HG03520 (cell line): ENCODE results near the gene SPATA31A5.
"Not testable (repeated sequence)": the region's sequence is repeated elsewhere in the genome, so short reads cannot be mapped to it uniquely, and the experiment has no call there.

Experiments used
- ATAC-seq: cut with Tn5 transposase; IDR thresholded peaks from one replicate; pipeline ENCODE4 v1.9.1; 2021; ENCODE audit warnings: mild to moderate bottlenecking, moderate library complexity; ENCODE audit not compliant: unreplicated experiment

Gene SPATA31A5

DNA sequence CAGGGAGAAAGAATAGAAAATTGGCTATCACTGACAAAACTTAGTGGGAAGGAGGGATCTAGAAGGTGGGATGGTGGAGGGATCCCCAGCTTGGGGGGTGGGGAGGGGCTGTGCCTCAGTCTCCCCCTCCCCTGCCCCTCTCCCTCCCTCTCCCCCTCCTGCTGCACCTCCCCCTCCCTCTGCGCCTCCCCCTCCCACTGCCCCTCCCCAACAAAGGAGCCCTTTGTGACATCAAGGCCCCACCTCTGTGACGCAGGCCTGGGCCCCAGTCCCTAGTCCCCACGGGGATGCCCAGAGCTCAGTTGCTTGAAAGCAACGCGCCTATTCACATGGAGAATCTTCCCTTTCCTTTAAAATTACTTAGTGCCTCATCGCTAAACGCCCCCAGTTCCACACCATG lies at the start of gene SPATA31A5:
TSS of gene SPATA31A5 (plus strand) at position 301 of the 400 bp plus-strand sequence. CDS start at position 330, 29 bp downstream.
- not testable (repeated sequence) for ATAC-seq

DNA sequence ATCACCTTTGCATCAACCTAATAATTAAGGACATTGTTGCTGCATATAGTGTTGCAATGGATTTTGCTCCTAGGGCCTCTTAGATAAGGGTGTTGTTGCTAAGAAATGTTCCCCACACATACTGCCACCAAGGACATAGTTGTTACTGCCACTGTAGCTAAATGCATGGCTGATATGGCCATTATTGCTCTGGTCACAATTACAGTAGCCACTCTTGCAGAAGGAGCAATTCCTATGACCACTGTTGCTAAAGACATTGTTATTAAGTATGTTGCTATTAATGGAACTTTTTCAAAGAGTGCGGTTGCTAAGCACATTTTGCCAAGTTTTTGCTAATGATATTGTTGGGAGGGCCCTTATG lies 48.8 kb downstream of the SPATA31A5 start:
- not testable (repeated sequence) for ATAC-seq

DNA sequence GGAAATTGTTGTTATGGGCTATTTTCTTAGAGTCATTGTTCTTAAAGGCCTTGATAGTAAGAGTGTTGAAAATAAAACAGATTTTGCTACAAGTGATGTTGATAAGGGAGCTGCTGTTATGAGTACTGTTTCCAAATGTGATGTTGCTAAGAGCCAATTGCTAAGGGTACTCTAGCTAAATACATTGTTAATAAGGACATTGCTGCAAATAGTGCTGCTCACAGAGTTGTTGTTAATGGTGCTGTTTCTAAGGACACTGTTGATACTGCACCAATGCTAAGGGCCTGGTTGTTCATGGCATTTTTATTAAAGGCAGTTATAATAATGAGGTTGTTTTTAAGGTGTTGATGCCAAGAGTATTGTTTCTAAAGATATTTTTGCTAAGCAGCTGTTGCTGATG lies 52.2 kb downstream of the SPATA31A5 start:
- ATAC-seq, result not testable (repeated sequence)
